ENCODE measurements around the gene SGIP1.

DNA sequence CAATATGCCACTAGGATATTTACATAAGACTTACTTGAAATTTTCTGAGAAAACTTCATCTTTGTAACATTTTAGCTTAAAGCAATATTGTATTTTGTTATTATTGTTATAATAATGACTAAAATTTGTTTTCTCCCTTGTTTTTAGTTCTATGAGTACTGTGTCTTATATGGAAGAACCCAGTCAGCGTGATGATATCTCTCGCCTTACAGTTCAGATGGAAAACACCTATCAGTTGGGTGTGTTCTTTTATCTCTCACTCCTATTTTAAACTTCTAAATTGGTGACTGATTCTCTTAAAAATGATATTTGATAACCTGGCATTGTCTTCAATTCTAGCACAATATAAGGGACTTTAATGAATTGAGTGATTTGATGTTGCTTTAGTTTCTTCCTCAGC is 236.3 kb downstream of the SGIP1 start:
- TF ChIP-seq, protein P1, sequence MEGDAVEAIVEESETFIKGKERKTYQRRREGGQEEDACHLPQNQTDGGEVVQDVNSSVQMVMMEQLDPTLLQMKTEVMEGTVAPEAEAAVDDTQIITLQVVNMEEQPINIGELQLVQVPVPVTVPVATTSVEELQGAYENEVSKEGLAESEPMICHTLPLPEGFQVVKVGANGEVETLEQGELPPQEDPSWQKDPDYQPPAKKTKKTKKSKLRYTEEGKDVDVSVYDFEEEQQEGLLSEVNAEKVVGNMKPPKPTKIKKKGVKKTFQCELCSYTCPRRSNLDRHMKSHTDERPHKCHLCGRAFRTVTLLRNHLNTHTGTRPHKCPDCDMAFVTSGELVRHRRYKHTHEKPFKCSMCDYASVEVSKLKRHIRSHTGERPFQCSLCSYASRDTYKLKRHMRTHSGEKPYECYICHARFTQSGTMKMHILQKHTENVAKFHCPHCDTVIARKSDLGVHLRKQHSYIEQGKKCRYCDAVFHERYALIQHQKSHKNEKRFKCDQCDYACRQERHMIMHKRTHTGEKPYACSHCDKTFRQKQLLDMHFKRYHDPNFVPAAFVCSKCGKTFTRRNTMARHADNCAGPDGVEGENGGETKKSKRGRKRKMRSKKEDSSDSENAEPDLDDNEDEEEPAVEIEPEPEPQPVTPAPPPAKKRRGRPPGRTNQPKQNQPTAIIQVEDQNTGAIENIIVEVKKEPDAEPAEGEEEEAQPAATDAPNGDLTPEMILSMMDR (conservative IDR thresholded peaks at IDR 0.05; ENCODE audit: low read depth, low read length), result no peak
- no peak for TF ChIP-seq EZH2 (IDR thresholded peaks at IDR 0.05; ENCODE audit: borderline replicate concordance, low read depth, low read length, poor library complexity, severe bottlenecking)
